ENCODE measurements around the gene CEP70. TPM values are rescaled to one million over a fixed set of nuclear protein-coding genes. Genes with fewer than 3 reads are reported as not detected.

Gene CEP70
- total RNA-seq, 1 donor from 2014 or later, result 13.9 TPM

DNA sequence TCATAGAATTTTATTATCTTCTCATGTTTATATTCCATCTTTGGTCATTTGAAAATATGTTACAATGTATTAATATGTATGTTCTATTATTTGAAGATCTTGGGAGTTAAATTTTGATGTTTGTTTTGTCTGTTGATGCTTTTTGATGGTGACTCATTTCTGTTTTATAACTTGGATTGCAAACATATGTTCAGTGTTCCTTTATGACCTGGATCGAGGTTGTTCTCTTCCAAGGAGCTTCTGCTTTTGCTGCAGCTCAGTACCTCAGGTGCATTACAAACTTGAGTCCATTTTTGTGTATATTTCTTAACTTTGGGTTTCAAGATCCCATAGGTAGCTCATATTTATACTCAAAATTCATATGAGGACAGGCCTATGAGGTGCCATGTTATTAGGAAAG lies 122.6 kb downstream of the CEP70 start:
- no peak for DNase-seq (ENCODE audit: low read depth in 2 of 2)

- no peak for DNase-seq (ENCODE audit: low read depth in 2 of 2)
These were observed 123.4 kb downstream of the CEP70 start for GRCh38 chr3:138470687-138471086.

GRCh38 chr3:138469874-138470273 lies 124.2 kb downstream of the CEP70 start:
- no peak for DNase-seq (ENCODE audit: low read depth in 2 of 2)

GRCh38 chr3:138468886-138469285 lies 125.2 kb downstream of the CEP70 start:
- no peak for DNase-seq (ENCODE audit: low read depth in 2 of 2)

DNA sequence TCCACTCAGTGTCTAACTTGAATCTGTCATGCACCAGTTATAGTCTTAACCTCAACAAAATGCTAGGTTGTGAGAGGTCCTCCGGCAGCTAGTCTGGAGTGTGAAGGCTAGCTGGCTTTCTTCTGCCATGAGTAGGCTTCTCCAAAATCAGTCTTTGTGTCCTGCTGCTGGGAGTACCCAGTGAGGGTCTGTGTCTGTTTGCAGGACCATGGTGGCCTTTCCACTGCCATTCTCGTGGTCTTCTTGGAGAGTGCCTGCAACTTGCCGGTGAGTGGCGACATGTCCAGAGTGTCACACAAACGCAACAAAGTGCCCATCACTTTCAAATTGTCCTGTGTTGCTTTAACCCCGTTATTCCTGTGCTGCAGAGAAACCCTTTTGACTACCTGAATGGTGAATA lies 125.6 kb downstream of the CEP70 start:
- DNase-seq (ENCODE audit: low read depth in 2 of 2), result no peak

DNA sequence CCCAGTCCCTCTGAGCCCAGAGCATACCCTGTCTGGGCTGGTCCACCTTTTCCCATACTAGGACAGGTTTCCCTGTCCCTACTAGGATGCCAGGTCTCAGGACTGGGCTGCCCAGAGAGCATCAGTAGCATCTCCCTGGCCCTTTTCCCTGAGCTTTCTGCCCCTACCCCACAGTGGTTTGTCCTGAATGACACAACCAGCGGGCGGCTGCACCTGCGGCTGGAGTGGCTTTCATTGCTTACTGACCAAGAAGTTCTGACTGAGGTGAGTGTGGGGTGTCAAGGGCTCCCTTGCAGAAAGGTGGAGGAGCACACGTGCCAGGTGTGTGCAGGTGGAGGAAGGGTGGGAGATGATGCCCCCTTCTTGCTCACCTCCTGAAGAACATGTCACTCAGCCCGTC lies 126.1 kb downstream of the CEP70 start:
- DNase-seq (ENCODE audit: low read depth in 2 of 2), result no peak

- DNase-seq (ENCODE audit: low read depth in 2 of 2), result no peak
These were observed 128.1 kb downstream of the CEP70 start for GRCh38 chr3:138465925-138466324.

DNA sequence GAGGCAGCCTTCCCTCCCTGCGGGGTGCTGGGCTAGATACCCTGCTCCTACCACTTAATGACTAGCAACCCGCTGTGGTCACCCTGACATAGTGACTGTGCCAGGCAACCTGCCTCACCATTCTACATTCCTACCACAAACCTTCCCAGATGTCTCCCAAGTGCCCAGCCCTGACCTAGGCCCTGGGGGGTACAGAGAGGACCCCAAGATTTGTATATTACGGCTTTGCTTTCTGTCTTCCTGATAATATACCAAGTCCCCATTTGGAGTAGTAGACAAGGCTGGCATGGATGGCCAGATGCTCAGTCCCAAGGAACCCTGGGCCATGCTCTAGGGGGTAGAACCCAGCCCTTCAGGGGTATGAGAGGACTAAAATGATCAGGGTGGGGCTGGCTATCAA lies 128.6 kb downstream of the CEP70 start:
- DNase-seq (ENCODE audit: low read depth in 2 of 2), result no peak

DNA sequence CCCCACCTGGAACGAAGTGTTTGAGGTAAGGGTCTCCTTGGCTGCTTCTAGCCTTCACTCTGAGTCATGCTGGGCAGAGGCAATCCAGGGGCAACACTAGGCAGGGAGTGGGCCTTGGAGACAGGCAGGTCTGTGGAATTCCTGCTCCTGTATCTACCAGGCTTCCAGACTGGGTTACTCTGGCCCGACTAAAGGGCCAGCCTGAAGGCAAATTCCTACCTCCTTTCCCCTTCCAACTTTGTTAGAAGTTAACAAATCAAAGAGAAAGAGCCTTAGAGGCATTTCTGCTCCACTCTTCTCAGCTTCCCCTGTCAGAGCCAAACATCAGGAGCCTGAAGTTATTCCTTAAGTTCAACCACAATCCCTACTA lies 129.6 kb downstream of the CEP70 start:
- no peak for DNase-seq (ENCODE audit: low read depth in 2 of 2)

- DNase-seq (ENCODE audit: low read depth in 2 of 2), result no peak
These were observed 130.2 kb downstream of the CEP70 start for GRCh38 chr3:138463724-138464490.

GRCh38 chr3:138461896-138462295 lies 132.2 kb downstream of the CEP70 start:
- DNase-seq (ENCODE audit: low read depth in 2 of 2), result no peak

DNA sequence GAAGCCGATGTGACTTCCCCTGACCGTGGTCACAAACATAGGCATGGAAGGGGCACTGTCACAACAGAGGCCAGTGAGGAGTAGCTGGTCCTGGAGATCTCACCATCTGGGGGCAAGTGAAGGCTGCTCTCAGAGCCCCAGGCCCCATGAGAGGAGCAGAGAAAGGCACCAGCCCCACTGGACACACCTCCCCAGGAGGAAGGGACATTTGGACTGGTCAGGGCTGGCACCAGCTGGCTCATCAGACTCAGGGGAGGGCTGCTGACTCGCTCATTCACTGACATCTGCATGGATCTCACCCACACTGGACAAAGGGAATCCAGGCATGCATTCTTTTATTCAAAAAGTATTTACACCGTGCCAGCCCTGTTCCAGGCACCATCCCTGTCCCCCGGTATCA lies 132.8 kb downstream of the CEP70 start:
- no peak for DNase-seq (ENCODE audit: low read depth in 2 of 2)

DNA sequence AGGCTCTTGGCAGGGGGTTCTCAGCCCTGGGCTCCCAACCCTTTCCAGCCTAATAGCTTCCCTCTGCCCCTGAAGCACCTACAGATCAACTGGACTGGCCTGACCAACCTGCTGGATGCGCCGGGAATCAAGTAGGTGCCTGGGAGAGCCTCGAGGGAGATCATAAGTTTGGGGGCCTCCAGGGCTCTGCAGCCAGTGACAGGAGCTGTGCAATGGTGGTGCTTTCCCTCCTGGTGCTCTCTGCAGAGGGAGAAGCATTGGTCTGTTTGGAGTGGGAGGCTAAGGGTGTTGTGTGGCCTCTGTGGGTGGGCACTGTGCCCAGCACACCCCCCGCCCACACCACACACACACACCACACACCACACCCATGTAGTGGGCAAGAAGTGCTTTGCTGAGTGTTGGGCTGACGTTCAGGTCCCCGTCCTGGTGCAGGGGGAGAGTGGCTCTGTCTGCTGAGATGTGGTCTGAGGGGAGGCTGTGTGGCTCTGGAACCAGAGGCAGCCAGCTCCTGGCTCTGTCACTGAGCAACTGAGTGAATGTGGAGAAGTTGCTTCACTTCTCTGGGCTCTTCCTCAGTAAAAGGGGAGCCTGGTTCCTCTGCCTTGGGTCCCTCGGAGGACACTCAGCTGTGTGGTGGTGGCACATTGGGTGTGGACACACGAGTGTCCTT lies 133.4 kb downstream of the CEP70 start:
- no peak for DNase-seq (ENCODE audit: low read depth in 2 of 2)

GRCh38 chr3:138459619-138460535 lies 134.2 kb downstream of the CEP70 start:
- no peak for DNase-seq (ENCODE audit: low read depth in 2 of 2)

- no peak for DNase-seq (ENCODE audit: low read depth in 2 of 2)
These were observed 135.1 kb downstream of the CEP70 start for GRCh38 chr3:138458774-138459499.

DNA sequence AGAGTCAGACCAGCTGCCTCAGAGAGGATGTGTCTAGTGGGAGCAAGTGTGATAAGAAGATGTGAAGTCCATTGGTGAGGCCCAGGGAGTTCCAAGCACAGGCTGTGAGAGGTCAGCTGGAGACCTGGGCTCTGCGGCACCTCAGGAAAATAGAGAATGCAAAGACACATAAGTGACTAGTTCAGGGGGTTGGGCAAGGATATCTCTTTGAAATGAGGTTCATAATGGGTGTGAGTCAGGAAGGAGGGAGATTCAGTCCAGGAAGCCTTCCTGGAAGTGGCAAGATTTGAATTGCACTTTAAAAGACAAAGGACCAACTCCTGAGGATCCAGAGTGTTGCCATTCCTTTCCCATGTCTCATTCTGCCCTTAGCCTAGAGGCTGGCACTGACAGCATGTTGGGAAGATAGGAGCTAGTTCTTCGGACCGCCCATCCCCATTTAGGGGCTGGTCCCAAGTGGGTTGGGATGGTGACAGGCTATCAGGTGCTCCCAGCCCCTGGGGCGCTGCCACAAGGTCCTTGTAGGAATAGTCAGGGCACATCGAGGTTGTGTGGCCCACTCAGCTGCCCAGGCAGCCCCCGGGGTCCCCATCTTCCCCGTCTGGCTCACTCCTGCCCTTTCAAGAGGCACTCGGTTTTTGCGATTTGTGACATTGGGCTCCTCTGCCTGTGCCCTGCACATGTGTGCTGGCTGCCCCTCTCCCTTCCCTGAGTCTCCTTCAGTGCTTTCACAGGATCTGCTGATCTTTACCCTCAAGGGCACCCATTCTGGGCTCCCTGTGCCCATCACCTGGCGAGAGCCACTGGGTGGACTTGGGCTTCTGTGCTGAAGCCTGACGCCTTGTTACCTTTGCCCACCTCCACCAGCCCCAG lies 136.0 kb downstream of the CEP70 start:
- no peak for DNase-seq (ENCODE audit: low read depth in 2 of 2)

- no peak for DNase-seq (ENCODE audit: low read depth in 2 of 2)
These were observed 136.8 kb downstream of the CEP70 start for GRCh38 chr3:138456961-138457862.

DNA sequence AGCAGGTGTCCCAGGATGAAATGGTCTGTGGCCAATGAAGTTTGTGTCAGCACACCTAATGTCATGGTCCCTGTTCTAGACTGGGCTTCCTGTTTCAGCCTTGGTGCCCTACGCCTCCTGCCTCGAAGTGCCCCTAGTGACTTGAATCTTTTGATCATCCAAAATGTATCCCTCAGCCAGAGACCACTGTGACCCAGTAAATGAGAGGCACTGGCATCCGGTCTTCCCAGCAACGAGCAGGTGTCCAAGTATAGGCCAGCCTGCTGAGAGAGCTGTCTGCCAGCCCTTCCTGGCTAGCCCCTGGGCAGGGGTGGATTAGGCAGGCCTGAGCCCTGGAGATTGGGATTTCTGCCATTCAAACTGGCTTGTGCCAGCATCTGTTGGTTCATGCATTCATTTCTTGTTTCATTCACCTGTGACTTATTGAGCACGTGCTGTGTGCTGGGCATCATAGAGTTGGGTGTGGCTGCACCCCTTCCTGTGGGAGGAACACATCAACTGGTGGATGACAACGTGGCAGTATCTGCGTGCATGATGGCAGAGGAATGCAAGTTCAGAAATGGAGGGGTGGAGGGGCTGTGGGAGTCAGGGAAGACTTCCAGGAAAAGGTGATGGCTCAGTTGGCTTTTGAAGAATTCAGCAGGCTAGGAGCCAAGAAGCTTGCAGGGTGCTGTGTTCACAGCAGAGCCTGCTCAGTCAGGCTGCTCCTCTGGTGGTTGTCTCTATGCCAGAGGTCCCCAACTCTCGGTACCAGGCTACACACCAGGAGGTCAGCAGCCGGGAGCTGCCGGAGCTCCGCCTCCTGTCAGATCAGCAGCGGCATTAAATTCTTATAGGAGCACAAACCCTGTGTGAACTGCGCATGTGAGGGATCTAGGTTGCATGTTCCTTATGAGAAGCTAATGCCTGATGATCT lies 138.0 kb downstream of the CEP70 start:
- no peak for DNase-seq (ENCODE audit: low read depth in 2 of 2)

Data from lung microvascular endothelial cell (primary cell).